ENCODE results near the gene ARHGAP42. TPM values are rescaled to one million over a fixed set of nuclear protein-coding genes. Genes with fewer than 3 reads are reported as not detected.
"Not testable (repeated sequence)": the region's sequence is repeated elsewhere in the genome, so short reads cannot be mapped to it uniquely, and the experiment has no call there.

Gene ARHGAP42
- total RNA-seq, 1 experiment from 2014 or later, result not detected

GRCh38 chr11:100646545-100646944, 40.5 kb upstream of the ARHGAP42 start:
- no peaks in the 10 kb centered on the region for H3K79me2 ChIP-seq (ENCODE audit: low read length)
- no peaks in the 10 kb centered on the region for H4K20me1 ChIP-seq (ENCODE audit: insufficient read depth, low read depth, low read length)
- no peaks in the 10 kb centered on the region for H3K4me1 ChIP-seq (ENCODE audit: low read length)
- no peak overlapping the region for H3K27ac ChIP-seq (ENCODE audit: low read length)
- H3K4me3 ChIP-seq (ENCODE audit: low read length), result no peak overlapping the region
- no peaks in the 10 kb centered on the region for H3K9me2 ChIP-seq (replicated peaks; ENCODE audit: insufficient read depth, low read length)
- H3K27me3 ChIP-seq (ENCODE audit: low read length), result no peaks in the 10 kb centered on the region
- H3K36me3 ChIP-seq (ENCODE audit: insufficient read depth, low read length), result no peaks in the 10 kb centered on the region
- peaks cover 84% of the 10 kb centered on the region for H3K9me3 ChIP-seq (ENCODE audit: low read length)
- no peak for DNase-seq
- no peak overlapping the region for H2AFZ ChIP-seq (ENCODE audit: low read length)
- no peak overlapping the region for H3K9ac ChIP-seq (ENCODE audit: low read length)
- H3K4me2 ChIP-seq (ENCODE audit: low read depth, low read length, poor library complexity, severe bottlenecking), result no peak overlapping the region

DNA sequence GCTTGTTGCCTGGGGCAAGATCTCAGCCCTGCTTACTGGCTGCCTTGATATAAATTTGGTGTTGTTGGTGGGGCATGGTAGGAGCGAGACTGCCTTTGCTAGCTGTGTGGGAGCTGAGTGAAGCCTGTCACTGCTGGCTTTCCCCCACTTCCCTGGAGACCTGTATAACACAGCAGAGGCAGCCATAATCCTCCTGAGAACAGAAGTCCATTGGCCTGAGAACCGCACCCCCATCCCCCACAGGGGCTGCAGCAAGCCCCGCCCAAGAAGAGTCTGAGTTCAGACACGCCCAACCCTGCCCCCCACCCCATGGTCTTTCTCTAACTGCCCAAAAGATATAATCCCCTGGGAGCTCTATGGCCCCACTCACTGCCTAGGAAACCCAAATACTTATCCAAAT, 39.2 kb upstream of the ARHGAP42 start:
- Histone ChIP-seq H3K4me2 (ENCODE audit: low read depth, low read length, poor library complexity, severe bottlenecking) (no peak overlapping the region), H3K4me1 (ENCODE audit: low read length) (no peaks in the 10 kb centered on the region), H3K36me3 (ENCODE audit: insufficient read depth, low read length) (no peaks in the 10 kb centered on the region), H3K9ac (ENCODE audit: low read length) (no peak overlapping the region), H3K27ac (ENCODE audit: low read length) (no peak overlapping the region), H3K9me3 (ENCODE audit: low read length) (peaks cover 82% of the 10 kb centered on the region), H2AFZ (ENCODE audit: low read length) (no peak overlapping the region), H4K20me1 (ENCODE audit: insufficient read depth, low read depth, low read length) (no peaks in the 10 kb centered on the region), H3K79me2 (ENCODE audit: low read length) (no peaks in the 10 kb centered on the region), H3K4me3 (ENCODE audit: low read length) (no peak overlapping the region), H3K9me2 (replicated peaks; ENCODE audit: insufficient read depth, low read length) (no peaks in the 10 kb centered on the region), H3K27me3 (ENCODE audit: low read length) (no peaks in the 10 kb centered on the region)
- no peak for DNase-seq

DNA sequence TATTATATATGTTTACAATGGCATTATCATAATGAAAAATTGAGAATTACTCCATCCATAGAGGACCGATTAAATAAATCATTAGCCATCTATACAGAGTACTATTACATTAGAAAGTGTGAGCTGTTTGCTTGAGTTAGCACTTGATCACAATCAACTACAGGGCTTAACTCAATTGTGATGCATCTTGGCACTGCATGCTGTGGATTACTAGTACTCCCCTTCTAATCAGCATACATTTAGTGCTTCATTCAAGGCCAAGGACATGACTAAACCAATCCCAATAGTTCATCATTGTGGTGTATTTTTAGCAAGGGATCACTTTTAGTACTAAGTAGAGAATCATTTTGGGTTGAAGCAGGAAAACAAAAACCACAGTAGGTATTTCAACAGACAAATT, 23.5 kb upstream of the ARHGAP42 start:
- Histone ChIP-seq H3K9me2 (replicated peaks; ENCODE audit: insufficient read depth, low read length) (0 out of 2 replicates have a peak, but pooled peaks cover 3% of the 10 kb centered on the region), H3K27me3 (ENCODE audit: low read length) (no peaks in the 10 kb centered on the region), H3K9ac (ENCODE audit: low read length) (no peak overlapping the region), H3K4me3 (ENCODE audit: low read length) (no peak overlapping the region), H3K36me3 (ENCODE audit: insufficient read depth, low read length) (no peaks in the 10 kb centered on the region), H3K4me2 (ENCODE audit: low read depth, low read length, poor library complexity, severe bottlenecking) (no peak overlapping the region), H3K79me2 (ENCODE audit: low read length) (no peaks in the 10 kb centered on the region), H3K27ac (ENCODE audit: low read length) (no peak overlapping the region), H3K9me3 (ENCODE audit: low read length) (peaks cover 20% of the 10 kb centered on the region), H2AFZ (ENCODE audit: low read length) (no peak overlapping the region), H4K20me1 (ENCODE audit: insufficient read depth, low read depth, low read length) (no peaks in the 10 kb centered on the region), H3K4me1 (ENCODE audit: low read length) (no peaks in the 10 kb centered on the region)
- no peak for DNase-seq

DNA sequence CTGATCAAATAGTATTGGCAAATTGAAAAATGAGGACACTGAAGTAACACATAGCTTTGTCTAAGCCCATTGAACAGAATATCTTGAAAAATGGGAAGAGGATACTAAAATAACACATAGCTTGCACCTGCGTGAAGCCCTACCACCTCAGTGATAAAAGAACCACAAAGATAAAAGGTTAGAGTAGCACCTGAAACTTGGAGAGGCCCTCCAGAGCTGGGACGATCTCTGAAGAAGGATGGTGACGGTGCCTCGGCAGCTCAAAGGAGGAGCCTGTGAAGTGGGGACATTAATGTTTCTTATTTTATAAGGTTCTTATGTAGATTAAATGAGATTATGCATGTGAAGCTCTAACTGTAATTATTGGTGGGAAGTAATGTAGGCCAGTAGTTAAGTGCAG, 23.1 kb upstream of the ARHGAP42 start:
- Histone ChIP-seq H3K27me3 (ENCODE audit: low read length) (no peaks in the 10 kb centered on the region), H3K4me1 (ENCODE audit: low read length) (no peaks in the 10 kb centered on the region), H3K4me2 (ENCODE audit: low read depth, low read length, poor library complexity, severe bottlenecking) (no peak overlapping the region), H3K79me2 (ENCODE audit: low read length) (no peaks in the 10 kb centered on the region), H3K4me3 (ENCODE audit: low read length) (no peak overlapping the region), H3K27ac (ENCODE audit: low read length) (no peak overlapping the region), H3K9me2 (replicated peaks; ENCODE audit: insufficient read depth, low read length) (0 out of 2 replicates have a peak, but pooled peaks cover 3% of the 10 kb centered on the region), H2AFZ (ENCODE audit: low read length) (no peak overlapping the region), H3K9me3 (ENCODE audit: low read length) (peaks cover 20% of the 10 kb centered on the region), H4K20me1 (ENCODE audit: insufficient read depth, low read depth, low read length) (no peaks in the 10 kb centered on the region), H3K36me3 (ENCODE audit: insufficient read depth, low read length) (no peaks in the 10 kb centered on the region), H3K9ac (ENCODE audit: low read length) (no peak overlapping the region)
- DNase-seq, result no peak

DNA sequence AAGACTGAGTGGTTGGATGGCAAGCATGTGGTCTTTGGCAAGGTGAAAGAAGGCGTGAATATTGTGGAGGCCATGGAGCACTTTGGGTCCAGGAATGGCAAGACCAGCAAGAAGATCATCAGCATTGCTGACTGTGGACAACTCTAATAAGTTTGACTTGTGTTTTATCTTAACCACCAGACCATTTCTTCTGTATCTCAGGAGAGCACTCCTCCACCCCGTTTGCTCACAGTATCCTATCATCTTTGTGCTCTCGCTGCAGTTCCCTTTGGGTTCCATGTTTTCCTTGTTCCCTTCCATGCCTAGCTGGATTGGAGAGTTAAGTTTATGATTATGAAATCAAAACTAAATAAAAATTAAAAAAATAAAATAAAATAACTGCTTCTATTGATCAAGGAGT, 20.3 kb upstream of the ARHGAP42 start:
- H3K79me2 ChIP-seq (ENCODE audit: low read length); H3K27ac ChIP-seq (ENCODE audit: low read length); H3K9me2 ChIP-seq (replicated peaks; ENCODE audit: insufficient read depth, low read length); H3K4me1 ChIP-seq (ENCODE audit: low read length); H4K20me1 ChIP-seq (ENCODE audit: insufficient read depth, low read depth, low read length); H3K27me3 ChIP-seq (ENCODE audit: low read length); H3K4me3 ChIP-seq (ENCODE audit: low read length); H3K9ac ChIP-seq (ENCODE audit: low read length); H3K4me2 ChIP-seq (ENCODE audit: low read depth, low read length, poor library complexity, severe bottlenecking); H3K36me3 ChIP-seq (ENCODE audit: insufficient read depth, low read length); H2AFZ ChIP-seq (ENCODE audit: low read length); DNase-seq: not testable (repeated sequence)
- H3K9me3 ChIP-seq (ENCODE audit: low read length), result peaks cover 34% of the 10 kb centered on the region

DNA sequence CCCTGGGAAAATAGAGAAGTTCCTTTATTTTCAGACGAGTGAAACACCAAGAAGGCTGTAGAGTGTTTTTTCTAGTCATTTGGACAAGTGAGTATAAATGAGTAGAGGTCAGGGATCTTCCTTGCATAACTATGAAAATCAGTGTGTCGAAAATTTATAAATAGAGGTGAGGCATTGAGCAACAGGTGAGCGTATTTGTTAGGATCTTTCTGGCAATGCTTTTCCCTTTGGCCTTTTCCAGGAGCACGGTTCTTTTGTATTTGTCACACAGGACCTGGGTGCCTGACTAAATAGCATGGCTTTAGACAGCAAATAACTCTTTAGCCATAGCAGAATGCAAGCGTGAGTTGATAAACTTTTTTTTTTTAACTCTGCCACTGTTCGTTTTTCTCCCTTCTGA, 19.6 kb upstream of the ARHGAP42 start:
- Histone ChIP-seq H2AFZ (ENCODE audit: low read length) (no peak overlapping the region), H3K9ac (ENCODE audit: low read length) (no peak overlapping the region), H3K27me3 (ENCODE audit: low read length) (no peaks in the 10 kb centered on the region), H3K27ac (ENCODE audit: low read length) (no peak overlapping the region), H3K4me2 (ENCODE audit: low read depth, low read length, poor library complexity, severe bottlenecking) (no peak overlapping the region), H3K4me1 (ENCODE audit: low read length) (no peaks in the 10 kb centered on the region), H3K4me3 (ENCODE audit: low read length) (no peak overlapping the region), H4K20me1 (ENCODE audit: insufficient read depth, low read depth, low read length) (no peaks in the 10 kb centered on the region), H3K79me2 (ENCODE audit: low read length) (no peaks in the 10 kb centered on the region), H3K36me3 (ENCODE audit: insufficient read depth, low read length) (no peaks in the 10 kb centered on the region), H3K9me2 (replicated peaks; ENCODE audit: insufficient read depth, low read length) (0 out of 2 replicates have a peak, but pooled peaks cover 3% of the 10 kb centered on the region), H3K9me3 (ENCODE audit: low read length) (peaks cover 40% of the 10 kb centered on the region)
- no peak for DNase-seq

GRCh38 chr11:100670140-100670539, 16.9 kb upstream of the ARHGAP42 start:
- Histone ChIP-seq H3K4me1 (ENCODE audit: low read length) (no peaks in the 10 kb centered on the region), H3K4me2 (ENCODE audit: low read depth, low read length, poor library complexity, severe bottlenecking) (no peak overlapping the region), H3K27me3 (ENCODE audit: low read length) (no peaks in the 10 kb centered on the region), H4K20me1 (ENCODE audit: insufficient read depth, low read depth, low read length) (no peaks in the 10 kb centered on the region), H3K4me3 (ENCODE audit: low read length) (no peak overlapping the region), H3K9me3 (ENCODE audit: low read length) (peaks cover 55% of the 10 kb centered on the region), H2AFZ (ENCODE audit: low read length) (no peak overlapping the region), H3K27ac (ENCODE audit: low read length) (no peak overlapping the region), H3K79me2 (ENCODE audit: low read length) (no peaks in the 10 kb centered on the region), H3K36me3 (ENCODE audit: insufficient read depth, low read length) (no peaks in the 10 kb centered on the region), H3K9ac (ENCODE audit: low read length) (no peak overlapping the region), H3K9me2 (replicated peaks; ENCODE audit: insufficient read depth, low read length) (0 out of 2 replicates have a peak, but pooled peaks cover 2% of the 10 kb centered on the region)
- no peak for DNase-seq

GRCh38 chr11:100671471-100671870, 15.6 kb upstream of the ARHGAP42 start:
- Histone ChIP-seq H3K9me3 (ENCODE audit: low read length) (peaks cover 53% of the 10 kb centered on the region), H2AFZ (ENCODE audit: low read length) (no peak overlapping the region), H3K4me1 (ENCODE audit: low read length) (no peaks in the 10 kb centered on the region), H3K9ac (ENCODE audit: low read length) (no peak overlapping the region), H3K36me3 (ENCODE audit: insufficient read depth, low read length) (no peaks in the 10 kb centered on the region), H3K79me2 (ENCODE audit: low read length) (no peaks in the 10 kb centered on the region), H3K9me2 (replicated peaks; ENCODE audit: insufficient read depth, low read length) (no peaks in the 10 kb centered on the region), H3K27me3 (ENCODE audit: low read length) (no peaks in the 10 kb centered on the region), H4K20me1 (ENCODE audit: insufficient read depth, low read depth, low read length) (no peaks in the 10 kb centered on the region), H3K27ac (ENCODE audit: low read length) (no peak overlapping the region), H3K4me2 (ENCODE audit: low read depth, low read length, poor library complexity, severe bottlenecking) (no peak overlapping the region), H3K4me3 (ENCODE audit: low read length) (no peak overlapping the region)
- DNase-seq, result no peak

DNA sequence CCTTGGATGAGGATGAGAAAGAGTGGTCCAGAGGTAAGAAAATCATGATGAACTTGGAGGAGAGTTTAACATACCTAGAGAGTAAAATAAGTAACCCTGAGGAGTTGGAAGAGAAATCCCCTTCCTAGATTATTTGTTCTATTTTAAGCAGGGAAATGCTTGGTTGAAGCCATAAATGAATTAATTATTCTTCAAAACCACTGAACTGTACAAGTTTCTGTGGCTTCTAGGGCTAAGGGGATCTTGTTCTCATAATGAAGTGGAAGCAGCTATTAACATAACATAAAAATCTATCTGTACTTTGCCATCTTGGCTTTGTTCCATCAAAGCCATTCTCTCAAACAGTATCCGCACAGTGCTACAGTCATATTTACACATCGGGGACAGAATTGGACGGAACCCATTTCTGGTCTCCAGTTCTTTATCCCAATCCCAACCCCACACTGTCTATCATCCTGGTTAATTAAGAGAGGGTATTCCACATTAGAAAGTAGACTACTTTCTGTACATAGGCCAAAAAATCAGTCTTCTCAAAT, 14.5 kb upstream of the ARHGAP42 start:
- no peaks in the 10 kb centered on the region for H3K9me2 ChIP-seq (replicated peaks; ENCODE audit: insufficient read depth, low read length)
- no peak overlapping the region for H3K9ac ChIP-seq (ENCODE audit: low read length)
- no peaks in the 10 kb centered on the region for H3K27me3 ChIP-seq (ENCODE audit: low read length)
- no peaks in the 10 kb centered on the region for H3K36me3 ChIP-seq (ENCODE audit: insufficient read depth, low read length)
- H3K79me2 ChIP-seq (ENCODE audit: low read length), result no peaks in the 10 kb centered on the region
- peaks cover 60% of the 10 kb centered on the region for H3K9me3 ChIP-seq (ENCODE audit: low read length)
- no peak overlapping the region for H3K27ac ChIP-seq (ENCODE audit: low read length)
- no peak overlapping the region for H2AFZ ChIP-seq (ENCODE audit: low read length)
- H3K4me3 ChIP-seq (ENCODE audit: low read length), result no peak overlapping the region
- H3K4me1 ChIP-seq (ENCODE audit: low read length), result no peaks in the 10 kb centered on the region
- no peaks in the 10 kb centered on the region for H4K20me1 ChIP-seq (ENCODE audit: insufficient read depth, low read depth, low read length)
- DNase-seq, result no peak
- no peak overlapping the region for H3K4me2 ChIP-seq (ENCODE audit: low read depth, low read length, poor library complexity, severe bottlenecking)
